ENCODE measurements around the gene EIF4EBP2.

DNA sequence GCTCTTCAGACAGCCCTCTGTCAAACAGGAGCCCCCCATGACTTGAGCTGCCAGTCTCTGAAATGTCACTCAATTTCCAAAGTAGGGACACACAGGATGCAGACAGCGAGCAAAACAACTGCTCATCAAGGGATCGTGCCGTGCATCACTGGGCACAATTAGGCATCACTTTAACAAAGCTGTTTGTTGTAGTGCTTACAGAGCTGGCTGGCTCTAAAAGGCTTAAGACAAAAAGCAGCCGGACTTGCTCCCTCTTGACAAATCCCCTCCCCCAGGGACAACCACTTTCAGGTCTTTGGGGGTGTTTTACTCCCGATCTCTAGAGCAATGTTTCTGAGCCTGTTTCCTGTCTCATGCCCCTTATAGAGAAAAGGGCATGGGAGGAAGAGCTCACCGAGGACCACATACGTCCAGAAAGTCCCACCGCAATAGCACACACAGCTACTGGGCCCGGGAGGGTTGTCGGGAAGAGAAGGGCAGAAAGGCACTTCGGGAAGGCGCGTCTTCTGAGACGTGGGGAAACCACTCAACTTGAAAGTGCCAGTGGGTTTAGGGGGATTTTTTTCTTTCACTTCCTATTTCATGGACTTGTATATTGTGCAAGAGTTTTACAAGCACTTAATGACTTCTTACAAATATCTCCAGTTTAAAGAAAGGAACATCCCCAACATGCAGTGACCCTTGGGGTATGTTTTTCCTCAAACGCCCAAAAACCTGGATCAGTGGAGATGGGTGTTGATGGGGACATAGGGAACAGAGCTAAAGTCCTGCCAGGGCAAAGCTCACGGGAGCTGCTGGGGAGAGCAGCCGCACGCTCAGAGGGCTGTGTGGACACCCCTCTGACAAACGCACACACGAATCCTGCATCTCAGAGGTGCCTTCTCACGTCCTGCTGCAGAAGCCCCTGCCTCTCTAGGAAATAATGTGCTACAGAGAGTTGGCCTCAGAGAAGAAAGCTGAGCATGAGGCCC, 48.6 kb upstream of the EIF4EBP2 start:
- TF ChIP-seq EZH2 (IDR thresholded peaks at IDR 0.05; ENCODE audit: insufficient read depth, poor library complexity, severe bottlenecking) (no peak), EZH2phosphoT487 (IDR thresholded peaks at IDR 0.05; ENCODE audit: insufficient read depth, low read depth) (no peak)

Data from GM23248 (cell line).